Hypothalamus (tissue), 51 donors: ENCODE results near the gene KLK3.
"Not testable (repeated sequence)": the region's sequence is repeated elsewhere in the genome, so short reads cannot be mapped to it uniquely, and the experiment has no call there.

ENCODE experiments used
- DNase-seq, 51 donors: peaks; one replicate each; lab custom pipeline; 2025; lab: John Stamatoyannopoulos, UW

KLK3 gene

DNA sequence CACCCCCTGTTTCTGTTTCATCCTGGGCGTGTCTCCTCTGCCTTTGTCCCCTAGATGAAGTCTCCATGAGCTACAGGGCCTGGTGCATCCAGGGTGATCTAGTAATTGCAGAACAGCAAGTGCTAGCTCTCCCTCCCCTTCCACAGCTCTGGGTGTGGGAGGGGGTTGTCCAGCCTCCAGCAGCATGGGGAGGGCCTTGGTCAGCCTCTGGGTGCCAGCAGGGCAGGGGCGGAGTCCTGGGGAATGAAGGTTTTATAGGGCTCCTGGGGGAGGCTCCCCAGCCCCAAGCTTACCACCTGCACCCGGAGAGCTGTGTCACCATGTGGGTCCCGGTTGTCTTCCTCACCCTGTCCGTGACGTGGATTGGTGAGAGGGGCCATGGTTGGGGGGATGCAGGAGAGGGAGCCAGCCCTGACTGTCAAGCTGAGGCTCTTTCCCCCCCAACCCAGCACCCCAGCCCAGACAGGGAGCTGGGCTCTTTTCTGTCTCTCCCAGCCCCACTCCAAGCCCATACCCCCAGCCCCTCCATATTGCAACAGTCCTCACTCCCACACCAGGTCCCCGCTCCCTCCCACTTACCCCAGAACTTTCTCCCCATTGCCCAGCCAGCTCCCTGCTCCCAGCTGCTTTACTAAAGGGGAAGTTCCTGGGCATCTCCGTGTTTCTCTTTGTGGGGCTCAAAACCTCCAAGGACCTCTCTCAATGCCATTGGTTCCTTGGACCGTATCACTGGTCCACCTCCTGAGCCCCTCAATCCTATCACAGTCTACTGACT, at the start of gene KLK3:
Gene KLK3 (plus strand): TSS at position 280 of the 775 bp plus-strand sequence. CDS start 41 bp downstream, at position 321.
- DNase-seq, result no peak

DNA sequence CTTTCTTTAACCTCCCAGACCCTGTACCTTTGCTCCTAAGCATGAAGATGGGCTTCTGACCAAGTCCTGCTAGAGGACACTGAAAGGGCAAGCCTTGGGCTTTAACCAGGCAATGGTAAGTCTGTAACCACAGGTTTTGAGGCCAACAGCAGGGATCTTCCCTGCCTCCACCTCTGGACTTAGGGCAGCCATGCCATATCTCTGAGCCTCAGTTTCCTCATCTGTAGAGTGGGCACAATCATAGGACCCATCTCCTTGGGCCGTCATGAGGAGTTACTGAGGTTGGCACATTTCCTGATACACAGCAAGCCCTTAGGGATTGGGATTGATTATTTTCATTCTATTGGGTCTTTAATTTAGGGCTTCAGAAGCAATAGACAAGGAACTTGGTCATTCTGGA, 45.9 kb upstream of the KLK3 start:
- no peak for DNase-seq

DNA sequence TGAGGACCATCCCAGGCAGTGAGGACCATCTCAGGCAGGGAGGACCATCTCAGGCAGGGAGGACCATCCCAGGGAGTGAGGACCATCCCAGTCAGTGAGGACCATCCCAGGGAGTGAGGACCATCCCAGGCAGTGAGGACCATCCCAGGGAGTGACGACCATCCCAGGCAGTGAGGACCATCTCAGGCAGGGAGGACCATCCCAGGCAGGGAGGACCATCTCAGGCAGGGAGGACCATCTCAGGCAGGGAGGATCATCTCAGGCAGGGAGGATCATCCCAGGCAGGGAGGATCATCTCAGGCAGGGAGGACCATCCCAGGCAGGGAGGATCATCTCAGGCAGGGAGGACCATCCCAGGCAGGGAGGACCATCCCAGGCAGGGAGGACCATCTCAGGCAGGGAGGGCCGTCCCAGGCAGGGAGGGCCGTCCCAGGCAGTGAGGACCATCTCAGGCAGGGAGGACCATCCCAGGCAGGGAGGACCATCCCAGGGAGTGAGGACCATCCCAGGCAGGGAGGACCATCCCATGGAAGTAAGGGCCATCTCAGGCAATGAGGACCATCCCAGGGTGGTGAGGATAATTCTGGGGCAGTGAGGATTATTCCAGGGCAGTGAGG, 43.0 kb upstream of the KLK3 start:
- not testable (repeated sequence) for DNase-seq

- DNase-seq, result no peak
Observed at GRCh38 chr19:50812474-50812873, 42.2 kb upstream of the KLK3 start.

DNA sequence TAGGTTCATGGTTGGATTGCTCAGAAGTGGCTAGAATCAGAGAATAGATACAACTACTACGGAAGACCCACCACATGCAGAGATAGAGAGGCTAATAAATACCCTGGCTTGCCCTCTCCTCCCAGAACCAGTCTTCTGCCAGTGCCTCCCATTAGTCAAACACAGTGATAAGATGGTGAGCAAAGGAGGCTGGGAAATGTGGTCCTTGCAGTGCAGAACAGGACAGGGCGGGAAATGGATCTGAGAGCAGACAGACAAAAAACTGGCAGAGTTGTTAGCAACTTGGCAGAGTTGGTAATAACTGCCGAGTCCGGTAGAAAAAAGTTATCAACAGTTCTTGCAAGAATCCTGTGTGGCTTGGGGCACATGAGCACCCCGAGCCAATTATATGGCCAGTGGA, 39.8 kb upstream of the KLK3 start:
- DNase-seq, result no peak

DNA sequence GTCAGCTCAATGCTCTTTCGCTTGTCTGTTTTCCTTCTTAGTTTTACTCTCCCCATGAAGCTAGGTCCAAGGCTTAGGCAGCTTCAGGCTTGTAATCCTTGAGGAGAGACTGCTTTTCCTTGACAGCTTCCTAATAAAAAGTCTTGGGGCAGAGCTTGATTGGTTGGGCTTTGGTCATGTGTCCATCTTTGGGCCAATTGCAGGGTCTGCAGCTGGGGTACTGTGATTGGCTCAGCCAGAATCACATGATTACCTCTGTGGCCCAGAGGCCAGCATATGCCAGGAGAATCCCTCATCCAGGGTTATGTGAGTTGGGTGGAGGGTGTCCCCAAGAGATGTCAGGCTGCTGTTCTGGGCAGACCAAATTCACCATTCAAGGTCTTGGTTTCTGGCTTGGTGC, 39.3 kb upstream of the KLK3 start:
- DNase-seq, result no peak

DNA sequence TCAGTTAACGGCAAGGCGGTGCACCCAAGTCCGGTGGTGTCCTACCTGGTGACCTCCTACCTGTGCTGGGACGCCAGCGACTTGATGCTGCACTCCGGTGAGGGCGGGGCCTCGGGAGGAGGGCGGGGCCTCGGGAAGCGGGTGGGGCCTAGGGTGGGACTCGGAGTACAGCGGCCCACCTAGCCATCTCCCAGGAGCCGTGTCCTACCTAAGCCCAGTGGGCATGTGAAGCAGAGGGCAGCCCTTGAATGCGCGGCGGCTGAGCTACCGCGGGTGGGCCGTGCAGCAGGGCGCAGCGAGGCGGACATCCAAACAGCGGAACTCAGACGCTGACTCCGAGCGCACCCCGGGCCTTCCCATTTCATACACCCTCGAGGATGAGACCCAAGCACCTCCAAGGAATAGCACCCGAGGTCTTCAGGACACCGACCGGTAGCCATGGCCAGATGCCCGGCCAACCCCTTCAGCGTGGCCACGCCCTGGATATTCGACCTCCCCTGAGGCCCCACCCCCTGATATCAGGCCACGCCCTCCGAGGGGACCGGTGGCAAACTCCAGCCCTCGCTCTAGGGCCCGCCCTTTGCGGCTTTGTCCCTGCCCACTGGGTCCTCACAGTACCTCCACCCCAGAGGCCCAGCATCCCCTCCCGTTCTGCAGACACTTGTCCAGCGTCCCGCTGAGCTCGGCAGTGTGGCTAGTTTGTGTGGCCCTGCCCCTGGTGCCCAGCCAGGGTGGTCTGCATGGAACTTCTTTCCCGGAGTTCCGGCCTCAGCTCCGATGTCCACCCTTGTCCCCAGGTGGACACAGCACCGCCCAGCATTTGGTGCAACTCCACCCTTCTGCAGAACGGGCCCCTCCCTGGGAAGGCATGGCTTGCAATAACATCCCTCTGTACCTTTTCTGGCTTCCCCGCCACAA, 36.5 kb upstream of the KLK3 start:
- DNase-seq, result no peak

DNA sequence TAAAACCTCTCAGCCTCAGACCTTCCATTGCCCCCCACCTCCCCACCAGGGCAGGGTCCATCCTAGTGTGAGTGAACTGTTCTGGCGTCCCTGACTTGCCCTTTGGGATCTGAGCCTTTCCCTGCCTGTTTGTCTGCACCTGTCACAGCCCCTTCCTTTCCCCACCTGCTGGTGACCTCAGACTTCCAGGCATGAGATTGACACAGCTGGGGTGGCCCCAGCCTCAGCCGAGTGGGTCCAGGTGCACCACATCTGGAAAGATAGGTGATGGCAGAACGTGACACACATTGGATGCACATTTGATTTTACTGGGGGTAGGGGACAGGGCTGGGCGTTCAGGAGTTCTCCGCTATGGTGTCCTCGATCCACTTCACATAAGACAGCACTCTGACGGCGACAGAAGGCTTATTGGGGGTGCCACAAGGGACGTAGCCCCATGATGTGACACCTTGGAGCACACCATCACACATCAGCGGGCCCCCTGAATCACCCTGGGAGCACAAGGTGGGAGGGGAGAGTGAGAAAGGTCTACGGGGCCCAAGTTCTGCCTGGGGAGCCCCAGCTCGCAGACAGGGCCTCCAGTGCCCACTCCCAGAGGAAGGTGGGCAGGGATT, 35.7 kb upstream of the KLK3 start:
- DNase-seq, result no peak

- DNase-seq, result no peak
Observed at GRCh38 chr19:50819636-50820035, 35.1 kb upstream of the KLK3 start.

DNA sequence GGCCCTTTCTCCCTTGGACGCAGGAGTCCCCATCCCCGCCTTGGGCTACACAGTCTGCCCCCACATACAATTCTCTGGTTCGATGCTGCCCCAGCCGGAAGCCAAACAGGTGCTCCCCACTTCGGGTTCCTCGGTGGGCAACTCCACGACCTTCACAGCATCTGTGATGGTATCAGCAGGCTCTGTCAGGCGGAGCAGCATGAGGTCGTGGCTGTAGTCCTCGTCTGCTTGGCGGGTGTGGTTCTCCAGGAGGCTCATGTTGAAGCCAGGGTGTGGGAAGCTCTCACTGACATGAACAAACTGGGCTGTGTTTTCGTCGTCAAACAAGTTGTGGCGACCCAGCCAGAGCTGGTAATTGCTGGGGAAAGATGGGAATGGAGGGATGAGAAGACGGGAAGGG, 34.6 kb upstream of the KLK3 start:
- no peak for DNase-seq

GRCh38 chr19:50820549-50821247, 34.0 kb upstream of the KLK3 start:
- no peak for DNase-seq

DNA sequence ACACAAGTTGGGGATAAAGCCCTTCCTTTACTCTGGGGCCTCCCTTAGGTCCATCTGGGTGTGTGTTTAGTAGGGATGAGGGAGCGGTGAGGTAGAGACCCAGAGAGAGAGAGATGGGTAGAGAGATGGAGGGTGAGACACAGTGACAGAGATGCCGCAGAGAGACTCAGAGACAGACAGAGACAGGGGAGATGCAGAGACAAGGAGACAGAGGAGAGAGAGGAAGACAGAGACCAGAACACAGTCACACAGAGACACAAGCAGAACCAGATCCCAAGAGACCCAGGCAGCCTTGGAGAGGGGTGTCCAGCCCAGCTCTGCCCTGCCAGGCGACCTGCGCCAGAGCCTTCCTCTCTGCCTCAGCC, 33.5 kb upstream of the KLK3 start:
- DNase-seq, result no peak

DNA sequence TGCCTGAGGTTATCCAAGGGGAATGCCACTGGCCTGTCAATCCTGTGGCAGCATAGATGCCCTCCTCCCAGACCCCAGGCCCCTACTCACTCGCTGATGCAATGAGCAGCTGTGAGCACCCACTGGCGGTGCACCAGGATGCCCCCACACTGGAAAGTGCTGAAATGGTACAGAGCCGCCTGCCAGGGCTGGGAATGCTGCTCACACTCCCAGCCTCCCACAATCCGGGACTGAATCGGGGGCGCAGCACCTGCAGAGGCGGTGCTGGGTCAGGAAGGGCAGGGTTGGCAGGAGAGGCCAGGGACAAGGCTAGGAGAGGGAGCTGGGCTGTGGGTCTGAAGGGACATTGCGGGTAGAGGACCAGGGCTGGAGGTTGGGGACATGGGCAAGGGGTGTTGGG, 33.1 kb upstream of the KLK3 start:
- no peak for DNase-seq

DNA sequence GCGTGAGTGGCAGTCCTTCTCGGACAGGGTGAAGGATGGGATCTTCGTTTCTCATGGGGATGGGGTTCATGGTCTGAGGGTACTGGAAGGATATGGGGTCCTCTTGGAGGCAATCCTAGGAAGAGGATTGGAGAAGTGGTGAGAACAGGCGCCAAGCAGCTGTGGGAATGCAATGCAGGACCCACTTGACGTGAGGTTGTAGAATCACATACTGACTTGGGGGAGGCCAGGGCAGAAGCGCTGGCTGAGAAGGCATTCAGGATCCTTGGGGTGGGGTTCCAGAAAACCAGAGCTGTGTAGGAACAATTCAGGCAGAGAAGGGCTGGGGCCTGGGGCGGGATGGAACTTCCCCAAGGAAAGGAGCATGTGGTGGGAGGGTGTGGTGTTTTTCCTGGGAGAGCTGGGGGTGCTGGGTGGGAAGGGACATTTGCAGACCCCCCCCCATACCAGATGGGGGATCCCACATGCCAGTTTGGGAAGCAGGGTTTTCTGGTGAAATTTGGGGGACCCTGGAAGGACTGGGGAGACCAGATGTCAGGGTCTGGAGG, 32.0 kb upstream of the KLK3 start:
- DNase-seq, result no peak

- DNase-seq, result no peak
Observed at GRCh38 chr19:50823389-50824042, 31.2 kb upstream of the KLK3 start, which contains the start of gene KLK1. Gene KLK1, minus strand, starts transcription at chr19:50823787. Its CDS starts 39 bp downstream, at chr19:50823748.

DNA sequence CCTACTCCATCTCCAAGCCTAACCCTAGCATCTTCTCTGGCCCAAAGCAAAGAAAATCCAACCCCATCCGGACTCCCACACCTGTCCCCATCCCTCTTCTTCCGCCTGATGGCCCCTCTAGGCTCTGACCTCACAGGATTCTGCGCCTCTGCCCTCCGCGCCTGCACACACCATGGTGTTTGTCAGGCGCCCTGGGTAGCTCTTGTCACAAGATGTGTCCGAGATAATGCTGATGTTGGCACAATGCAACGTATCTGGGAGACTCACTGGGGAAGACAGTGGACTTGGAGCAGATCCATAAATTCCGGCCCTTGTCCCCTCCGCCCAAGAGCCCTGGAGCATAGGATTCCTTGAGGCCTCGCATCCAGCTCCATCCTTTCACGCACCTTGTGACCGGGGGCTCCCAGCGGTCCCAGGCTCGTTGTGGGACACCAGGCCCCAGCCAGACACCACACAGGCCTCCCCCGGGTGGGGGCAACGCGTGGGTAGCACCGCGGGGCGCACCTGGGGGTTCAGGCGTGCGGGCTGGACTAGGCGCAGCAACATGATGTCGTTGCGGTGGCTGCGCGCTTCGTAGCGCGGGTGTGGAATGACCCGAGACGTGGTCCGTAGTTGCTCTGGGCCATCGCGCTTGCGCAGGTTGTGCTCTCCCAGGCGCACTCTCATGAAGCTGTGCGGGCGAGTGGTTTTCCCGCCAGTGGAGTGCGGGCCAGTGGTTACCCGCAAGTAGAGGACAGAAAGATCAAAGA, 28.0 kb upstream of the KLK3 start:
- DNase-seq, result no peak

DNA sequence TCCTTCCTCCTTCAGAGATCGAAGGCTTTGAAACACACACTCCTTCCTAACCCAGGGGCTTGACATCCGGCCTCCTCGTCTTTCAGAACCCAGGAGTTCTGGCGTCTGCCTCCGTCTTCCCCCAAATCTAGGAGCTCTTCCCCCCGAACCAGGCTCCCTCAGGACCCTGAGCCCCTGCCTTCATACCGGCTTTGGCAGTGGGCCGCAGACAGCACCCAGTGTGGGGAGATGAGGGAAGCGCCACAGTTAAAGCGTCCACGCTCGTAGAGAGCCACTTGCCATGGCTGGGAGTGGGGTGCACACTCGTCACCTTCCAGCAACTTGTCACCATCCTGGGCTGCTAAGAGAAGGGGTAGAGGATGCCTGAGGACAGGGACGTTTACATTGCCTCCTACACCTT, 27.2 kb upstream of the KLK3 start:
- DNase-seq, result no peak

DNA sequence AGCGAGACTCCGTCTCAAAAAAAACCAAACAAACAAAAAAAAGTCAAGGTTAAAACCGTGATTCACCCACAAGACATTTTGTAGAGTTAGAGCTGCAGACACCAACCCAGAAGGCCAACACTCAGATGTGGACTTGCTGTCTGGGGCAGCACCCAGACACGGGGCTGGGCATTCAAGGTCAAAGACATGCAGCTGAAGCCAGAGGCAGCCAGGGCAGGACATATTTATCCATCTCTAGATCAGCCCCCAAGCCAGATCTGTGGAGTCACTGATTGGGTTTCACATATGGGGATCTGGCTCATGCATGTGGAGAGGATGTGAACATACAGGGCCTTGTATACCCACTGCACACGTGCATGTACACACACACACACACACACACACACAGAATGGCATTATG, 24.9 kb upstream of the KLK3 start:
- DNase-seq, result no peak
